ENCODE data around the gene MARCHF4.

- TF ChIP-seq CTCF (optimal IDR thresholded peaks at IDR 0.05 in 1 of 3, IDR thresholded peaks at IDR 0.05 in 1 of 3, conservative IDR thresholded peaks at IDR 0.05 in 1 of 3; ENCODE audit: extremely low read depth in 1 of 3, insufficient read depth in 2 of 3, low read length in 3 of 3) (no peak), EZH2 (IDR thresholded peaks at IDR 0.05; ENCODE audit: low read length) (no peak)
Measured at GRCh38 chr2:216413882-216414281, 41.6 kb upstream of the MARCHF4 start.
